GM12801 (cell line): Measurements from ENCODE around the gene AKT1.

Experiments used
- TF ChIP-seq, protein P1 (sequence below): IDR thresholded peaks from one replicate; pipeline ENCODE4 v1.5.1; 2011; ENCODE audit warnings: control low read depth; ENCODE audit not compliant: insufficient read length; ENCODE audit errors: extremely low read depth

AKT1 gene

GRCh38 chr14:104734991-104735779, 60.4 kb downstream of the AKT1 start:
- TF ChIP-seq, protein P1, sequence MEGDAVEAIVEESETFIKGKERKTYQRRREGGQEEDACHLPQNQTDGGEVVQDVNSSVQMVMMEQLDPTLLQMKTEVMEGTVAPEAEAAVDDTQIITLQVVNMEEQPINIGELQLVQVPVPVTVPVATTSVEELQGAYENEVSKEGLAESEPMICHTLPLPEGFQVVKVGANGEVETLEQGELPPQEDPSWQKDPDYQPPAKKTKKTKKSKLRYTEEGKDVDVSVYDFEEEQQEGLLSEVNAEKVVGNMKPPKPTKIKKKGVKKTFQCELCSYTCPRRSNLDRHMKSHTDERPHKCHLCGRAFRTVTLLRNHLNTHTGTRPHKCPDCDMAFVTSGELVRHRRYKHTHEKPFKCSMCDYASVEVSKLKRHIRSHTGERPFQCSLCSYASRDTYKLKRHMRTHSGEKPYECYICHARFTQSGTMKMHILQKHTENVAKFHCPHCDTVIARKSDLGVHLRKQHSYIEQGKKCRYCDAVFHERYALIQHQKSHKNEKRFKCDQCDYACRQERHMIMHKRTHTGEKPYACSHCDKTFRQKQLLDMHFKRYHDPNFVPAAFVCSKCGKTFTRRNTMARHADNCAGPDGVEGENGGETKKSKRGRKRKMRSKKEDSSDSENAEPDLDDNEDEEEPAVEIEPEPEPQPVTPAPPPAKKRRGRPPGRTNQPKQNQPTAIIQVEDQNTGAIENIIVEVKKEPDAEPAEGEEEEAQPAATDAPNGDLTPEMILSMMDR, result no peak

GRCh38 chr14:104734601-104734990, 61.0 kb downstream of the AKT1 start:
- TF ChIP-seq, protein P1, result no peak

- TF ChIP-seq, protein P1, result no peak
Measured at GRCh38 chr14:104734051-104734587, 61.4 kb downstream of the AKT1 start.

DNA sequence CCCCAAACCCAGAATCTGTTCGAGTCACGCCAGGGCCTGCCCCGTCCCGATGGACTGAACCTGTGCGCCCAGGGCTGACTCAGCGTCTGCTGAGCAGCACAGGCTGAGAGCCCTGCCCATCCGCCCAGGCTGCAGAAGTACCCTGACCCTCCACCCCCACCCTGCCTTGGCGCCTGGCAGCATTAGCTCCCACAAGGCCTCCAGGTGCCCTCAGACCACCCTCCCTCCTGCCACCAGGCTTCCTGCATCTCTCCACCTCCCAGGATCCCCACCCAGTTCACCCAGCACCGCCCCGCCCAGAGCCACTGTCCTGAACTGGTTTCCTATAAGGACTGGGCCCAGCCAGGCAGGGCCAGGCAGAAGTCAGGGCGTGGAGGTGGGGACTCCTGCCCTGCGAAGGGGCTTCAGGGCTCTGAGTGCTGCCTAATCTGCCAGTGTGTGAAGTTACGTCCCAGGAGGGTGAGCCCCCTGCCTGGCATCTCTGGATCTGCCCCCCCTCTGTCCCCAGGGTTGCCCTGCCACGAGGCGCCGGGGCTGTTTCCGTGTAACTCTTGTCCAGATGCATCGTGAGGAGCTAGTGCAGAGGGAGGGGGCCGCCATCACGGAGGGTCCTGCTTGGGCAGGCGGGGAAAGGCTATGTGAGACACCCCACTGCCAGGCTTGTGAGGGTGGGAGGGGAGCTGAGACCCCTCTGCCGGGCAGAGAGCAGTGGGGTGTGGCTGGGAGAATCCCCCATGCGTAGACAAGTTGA, 62.4 kb downstream of the AKT1 start:
- TF ChIP-seq, protein P1, result no peak

DNA sequence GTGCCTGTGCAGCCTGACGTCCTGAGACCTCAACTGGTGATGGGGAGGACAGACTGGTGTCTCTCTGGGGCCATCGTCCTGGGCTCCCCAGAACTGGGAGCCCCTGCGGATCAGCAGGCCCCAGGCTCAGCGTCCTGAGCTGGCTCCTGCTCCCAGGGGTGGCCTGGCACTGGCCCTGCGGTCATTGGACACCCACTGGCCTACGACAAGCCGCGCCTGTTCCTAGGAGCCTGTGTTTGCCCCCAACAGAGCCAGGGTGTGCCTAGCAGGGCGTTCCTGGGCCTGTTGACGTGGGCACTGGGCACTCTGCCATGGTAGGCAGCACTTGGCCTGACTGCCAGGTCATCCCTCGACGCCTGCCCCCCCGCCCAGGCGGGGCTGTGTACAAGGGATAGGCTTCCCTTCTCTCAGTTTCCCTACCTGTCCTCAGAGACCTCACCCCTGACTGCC, 63.2 kb downstream of the AKT1 start:
- TF ChIP-seq, protein P1, result no peak

- TF ChIP-seq, protein P1, result no peak
Measured at GRCh38 chr14:104731320-104732294, 63.9 kb downstream of the AKT1 start.

- TF ChIP-seq, protein P1, result no peak
Measured at GRCh38 chr14:104730487-104730886, 65.1 kb downstream of the AKT1 start.
